HG03565 (cell line): ENCODE measurements around the gene PTPRZ1.

Experiments
- ATAC-seq: cut with Tn5 transposase; IDR thresholded peaks from one replicate; pipeline ENCODE4 v1.9.1; 2021; ENCODE audit warnings: mild to moderate bottlenecking, moderate library complexity; ENCODE audit not compliant: unreplicated experiment

Gene PTPRZ1

DNA sequence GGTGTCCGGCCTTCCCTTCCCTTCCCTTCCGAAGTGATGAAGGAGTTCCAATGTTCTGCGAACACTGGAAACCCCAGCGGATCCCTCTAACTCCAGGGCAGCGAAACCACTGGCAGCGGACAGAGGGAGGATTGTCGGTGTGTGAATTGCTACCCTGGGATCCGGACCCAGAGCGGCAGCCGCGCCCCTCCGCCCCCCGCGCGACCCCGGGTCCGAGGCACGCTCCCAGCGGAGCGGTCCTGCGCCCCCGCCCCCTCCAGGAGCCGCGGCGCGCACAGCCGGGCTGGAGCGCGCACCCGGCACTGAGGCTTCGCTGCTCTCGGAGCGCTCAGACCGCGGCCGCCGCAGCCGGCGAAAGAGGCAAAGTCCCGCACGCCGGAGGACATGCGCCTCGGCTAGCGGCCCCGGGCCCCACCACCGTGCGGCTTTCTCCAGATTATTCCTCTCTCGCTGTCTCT lies at the start of gene PTPRZ1:
Gene PTPRZ1, plus strand, starts transcription at position 331 of the 458 bp plus-strand sequence. CDS start 339 bp downstream, outside the sequence.
- no peak for ATAC-seq

DNA sequence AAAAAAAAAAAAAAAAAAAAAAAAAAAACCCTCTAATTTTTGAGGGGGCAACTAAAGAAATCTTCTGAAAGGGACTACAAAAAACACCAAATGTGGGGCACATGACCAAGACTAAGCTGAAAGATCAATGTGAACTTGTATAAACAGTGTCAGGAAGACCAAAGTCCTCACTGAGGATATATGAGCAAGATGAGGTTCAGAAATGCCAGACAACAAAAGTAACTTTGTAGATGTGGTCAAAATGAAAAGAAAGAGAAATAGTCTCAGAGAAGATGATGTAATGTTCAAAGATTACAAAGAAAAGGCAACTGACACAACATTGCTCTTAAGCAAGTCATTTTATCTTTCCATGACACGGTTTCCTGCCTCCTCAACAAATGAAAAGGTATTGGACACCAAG lies 48.7 kb upstream of the PTPRZ1 start:
- ATAC-seq = no peak

DNA sequence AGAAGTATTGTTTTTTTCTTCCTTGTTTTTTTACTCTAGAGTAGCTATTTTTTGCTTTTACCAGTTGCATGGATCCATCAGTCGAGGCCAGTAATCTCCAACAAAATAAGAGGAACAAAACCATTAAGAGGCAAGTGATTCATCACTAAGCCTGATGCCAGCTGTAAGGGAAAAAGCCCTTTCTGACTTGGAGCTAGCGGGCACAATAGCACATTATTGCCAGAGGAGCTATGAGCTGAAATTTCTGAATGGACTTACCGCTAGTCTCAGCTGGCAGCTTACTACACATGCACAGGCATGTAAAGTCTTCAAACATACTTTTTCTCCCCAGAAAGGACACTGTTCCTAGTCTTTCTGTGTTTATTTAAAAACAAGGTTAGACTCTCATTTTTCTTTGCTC lies 41.6 kb upstream of the PTPRZ1 start:
- no peak for ATAC-seq

DNA sequence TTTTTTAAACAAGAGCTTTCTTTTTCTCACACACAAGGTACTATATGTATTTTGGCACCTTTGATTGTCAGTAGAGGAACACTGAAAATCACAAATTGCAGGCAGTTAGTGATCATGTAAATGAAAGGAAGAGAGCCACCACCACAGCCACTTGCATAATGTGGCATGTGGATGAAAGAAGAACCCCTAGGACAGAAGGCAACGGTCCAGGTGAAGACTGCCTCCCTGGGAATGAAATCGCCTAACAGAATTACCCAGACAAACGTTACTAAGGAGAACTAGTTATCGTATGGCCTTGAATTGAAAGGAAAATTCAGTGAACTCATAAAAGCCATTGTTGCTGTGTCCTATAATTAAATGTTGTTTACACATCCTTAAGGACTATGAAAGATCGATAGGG lies 41.2 kb upstream of the PTPRZ1 start:
- ATAC-seq = no peak

DNA sequence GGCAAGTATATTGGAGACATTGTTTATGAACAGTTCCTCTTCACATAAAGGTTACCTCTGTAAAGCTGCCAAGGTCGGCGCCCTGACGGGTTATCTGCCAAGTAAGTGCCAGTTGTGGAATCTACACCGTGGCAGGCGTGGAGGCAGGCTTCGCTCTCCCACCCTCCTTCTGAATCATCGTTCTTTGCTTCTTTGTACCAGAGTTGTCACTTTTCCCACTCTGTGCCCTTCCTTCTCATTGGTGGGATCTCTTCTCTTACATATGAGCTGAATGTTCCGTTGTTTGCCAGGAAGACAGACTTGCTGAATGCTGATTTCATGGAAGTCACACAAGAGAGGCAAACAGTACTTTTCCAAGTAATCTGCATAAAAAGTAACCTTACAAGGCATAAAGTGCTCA lies 40.6 kb upstream of the PTPRZ1 start:
- no peak for ATAC-seq

DNA sequence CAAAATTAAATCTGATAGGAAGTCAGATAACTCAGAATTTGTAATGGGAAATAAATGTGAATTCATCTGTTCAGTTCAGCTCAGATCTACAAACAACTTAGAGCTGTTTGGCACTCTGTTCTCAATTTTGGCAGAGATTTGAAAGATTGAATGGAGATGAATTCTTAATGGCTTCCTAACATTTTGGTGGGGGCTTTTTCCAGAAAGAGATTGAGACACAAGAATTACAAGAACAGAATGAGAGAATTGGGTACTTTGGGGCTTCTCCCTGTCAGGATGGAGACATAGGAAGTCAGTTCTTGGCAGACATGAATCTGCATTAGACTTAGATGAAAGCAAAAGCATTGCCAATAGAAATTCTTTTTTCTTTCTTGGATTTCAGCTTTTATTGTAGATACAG lies 39.0 kb upstream of the PTPRZ1 start:
- ATAC-seq = no peak

DNA sequence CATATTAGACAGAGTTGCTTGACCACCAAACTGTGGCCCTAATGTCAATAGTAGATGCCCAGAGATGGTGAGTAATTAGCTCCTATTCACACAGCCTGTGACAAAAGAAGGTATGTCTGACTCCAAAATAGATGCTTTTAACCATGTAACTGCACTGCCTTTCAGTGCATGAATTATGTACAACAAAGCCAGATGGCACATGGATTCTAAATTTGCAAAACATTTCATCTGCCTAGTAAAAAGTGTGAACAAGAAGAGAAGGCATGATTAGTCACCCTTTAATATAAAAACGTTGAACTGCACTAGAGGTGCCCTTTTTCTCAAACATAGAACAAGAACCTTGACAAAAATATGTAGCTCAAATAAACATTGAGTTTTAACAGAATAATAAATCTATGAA lies 35.5 kb upstream of the PTPRZ1 start:
- no peak for ATAC-seq

DNA sequence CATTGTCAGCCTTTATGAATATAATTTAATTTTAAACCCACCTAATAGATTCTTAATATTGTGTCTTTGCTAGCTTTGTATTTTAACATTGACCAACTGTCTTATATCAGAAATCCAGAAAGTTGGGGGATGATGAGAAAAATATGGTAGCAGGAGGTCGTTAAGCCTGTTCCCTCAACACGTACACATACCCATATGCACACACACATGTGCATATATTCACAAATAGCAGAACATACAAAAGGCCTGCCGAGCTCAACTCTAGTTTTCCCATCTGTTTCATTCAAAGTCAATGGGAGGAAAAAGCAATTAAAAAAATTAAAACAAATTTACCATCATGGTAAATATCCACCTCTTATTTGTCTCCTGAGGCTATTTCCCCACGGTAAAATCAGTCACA lies 25.9 kb upstream of the PTPRZ1 start:
- ATAC-seq = no peak

DNA sequence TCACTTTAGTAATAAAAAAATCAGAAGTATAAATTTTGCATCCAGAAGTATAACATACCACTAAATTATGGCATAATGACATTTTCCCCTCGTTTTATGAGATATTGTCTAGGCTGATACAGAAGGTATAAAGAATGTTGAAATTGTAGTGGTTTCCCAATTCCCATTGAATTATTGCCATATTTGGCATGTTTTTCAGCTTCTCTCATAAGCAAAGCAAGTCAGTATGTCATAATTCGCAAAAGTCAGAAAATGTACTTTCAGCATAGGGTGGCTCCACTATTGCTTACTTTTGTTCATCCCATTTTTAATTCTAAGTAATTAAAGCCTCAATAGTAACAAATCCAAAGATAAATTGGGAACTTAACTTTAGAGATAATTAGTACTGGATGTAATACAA lies 19.7 kb upstream of the PTPRZ1 start:
- ATAC-seq = no peak

DNA sequence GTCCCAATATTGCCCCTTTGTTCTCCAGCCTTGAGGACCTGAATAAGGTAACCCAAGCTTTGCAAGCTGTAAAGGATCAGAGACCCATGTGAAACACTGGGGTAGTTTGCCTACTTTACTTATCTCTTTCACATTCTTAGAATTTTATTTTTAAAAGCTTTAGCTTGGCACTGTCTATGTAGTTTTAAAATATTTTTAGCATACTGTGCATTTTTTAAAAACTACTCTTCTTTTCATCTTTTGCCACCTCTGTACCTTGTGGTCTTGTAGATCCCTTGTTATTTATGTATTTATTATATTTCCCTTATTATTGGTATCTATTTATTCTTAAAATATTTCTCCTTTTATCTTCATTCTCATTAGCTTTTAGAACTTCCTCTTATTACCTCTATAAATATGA lies 12.0 kb upstream of the PTPRZ1 start:
- ATAC-seq = no peak

DNA sequence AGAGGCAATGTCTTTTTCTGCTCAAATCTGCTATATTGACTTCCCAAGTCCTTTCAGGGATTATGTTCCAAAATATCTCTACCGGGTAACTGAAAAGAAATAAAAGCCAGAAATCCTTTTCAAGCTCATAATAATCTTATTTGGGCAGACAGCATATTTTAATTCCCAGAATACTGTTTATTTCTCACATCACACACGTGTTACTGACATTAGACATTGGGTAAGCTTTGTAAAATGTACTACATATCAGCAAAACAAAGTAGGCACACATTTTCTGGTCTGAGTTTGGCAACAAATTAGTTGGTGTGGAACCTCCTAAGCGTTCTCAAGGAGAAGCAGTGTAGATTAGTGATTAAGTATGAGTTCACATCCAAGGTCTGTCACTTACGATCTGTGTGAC lies 10.4 kb upstream of the PTPRZ1 start:
- ATAC-seq = no peak

DNA sequence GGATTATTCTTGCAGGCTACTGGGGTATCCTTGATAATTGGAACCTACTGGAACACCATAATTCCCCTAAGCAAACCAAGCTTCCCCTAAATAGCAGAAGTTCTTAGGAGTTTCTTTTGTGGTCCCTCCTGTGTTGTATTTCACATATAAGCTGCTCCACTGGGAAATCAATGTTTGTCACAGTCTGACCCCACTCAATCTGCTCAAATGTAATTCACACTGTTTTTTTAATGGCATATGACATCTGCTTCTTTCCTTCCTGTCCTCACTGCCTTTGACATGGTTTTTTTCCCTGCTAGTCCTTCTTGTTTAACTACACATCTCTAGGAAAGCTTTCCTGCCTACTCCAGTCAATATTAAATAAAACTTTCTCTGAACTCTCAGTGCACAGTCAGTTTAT lies 1.8 kb upstream of the PTPRZ1 start:
- no peak for ATAC-seq

DNA sequence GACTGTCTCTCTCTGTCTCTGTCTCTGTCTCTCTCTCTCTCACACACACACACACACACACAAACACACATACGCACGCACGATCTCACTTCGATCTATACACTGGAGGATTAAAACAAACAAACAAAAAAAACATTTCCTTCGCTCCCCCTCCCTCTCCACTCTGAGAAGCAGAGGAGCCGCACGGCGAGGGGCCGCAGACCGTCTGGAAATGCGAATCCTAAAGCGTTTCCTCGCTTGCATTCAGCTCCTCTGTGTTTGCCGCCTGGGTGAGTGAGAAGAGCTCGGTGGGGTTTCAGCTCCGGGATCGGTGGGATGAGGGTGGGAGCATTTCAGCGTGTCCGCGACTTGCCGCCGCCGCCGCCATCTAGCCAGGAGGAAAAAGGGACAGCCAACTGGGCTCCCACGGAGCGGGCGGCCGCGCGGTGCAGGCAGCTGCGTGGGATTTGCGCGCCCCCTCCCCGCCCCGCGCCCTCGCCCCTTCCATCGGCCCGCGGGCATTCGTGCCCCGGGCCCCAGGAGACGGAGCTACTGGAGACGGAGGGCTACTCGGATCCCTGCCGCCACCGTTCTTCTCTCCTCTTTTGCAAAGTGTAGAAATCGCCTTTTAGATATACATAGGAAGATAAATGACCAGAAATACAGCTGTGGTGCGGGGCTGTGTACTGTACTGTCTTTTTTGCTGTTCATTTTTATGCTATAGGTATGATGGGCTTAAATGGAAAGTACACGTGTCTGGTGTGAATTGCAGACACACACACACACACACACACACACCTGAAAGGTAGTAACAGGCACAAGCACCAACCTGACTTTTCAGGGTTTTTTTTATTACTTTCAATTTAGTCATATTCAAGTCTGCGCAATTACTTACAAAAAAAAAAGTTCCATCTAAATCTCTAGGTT lies 581 bp downstream of the PTPRZ1 start:
- no peak for ATAC-seq

DNA sequence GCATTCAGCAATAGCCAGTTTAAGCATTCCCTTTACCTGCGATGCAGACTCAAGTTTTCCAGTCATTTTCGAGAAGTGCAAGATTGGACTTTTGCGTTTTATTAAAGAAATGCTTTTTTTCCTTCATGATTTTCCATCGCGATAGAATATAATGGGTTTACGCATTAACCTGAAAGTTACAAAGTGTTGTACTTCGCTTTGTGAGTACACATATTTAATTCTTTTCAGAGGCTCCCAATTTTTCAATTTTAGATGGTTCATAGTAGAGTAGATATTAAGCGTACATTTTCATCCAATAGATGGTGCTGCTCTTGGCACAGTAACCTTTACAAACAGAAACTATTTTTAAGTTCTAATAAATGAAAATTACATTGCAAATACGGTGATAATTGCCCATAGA lies 1.3 kb downstream of the PTPRZ1 start:
- ATAC-seq = no peak

DNA sequence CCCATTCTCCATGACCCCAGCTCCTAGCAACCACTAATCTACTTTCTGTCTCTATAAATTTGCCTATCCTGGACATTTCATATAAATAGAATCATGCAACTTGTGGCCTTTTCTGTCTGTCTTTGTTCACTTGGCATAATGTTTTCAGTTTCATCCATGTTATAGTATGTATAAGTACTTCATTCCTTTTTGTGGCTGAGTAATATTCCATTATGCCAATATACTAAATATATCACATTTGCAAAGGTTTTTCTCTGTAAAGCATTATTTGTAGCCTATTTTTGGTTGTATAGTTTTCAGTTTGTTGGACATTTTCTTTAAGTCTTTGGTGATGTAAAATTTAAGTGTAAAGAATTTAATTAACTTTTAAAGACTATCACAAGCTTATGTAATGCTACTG lies 2.2 kb downstream of the PTPRZ1 start:
- no peak for ATAC-seq

DNA sequence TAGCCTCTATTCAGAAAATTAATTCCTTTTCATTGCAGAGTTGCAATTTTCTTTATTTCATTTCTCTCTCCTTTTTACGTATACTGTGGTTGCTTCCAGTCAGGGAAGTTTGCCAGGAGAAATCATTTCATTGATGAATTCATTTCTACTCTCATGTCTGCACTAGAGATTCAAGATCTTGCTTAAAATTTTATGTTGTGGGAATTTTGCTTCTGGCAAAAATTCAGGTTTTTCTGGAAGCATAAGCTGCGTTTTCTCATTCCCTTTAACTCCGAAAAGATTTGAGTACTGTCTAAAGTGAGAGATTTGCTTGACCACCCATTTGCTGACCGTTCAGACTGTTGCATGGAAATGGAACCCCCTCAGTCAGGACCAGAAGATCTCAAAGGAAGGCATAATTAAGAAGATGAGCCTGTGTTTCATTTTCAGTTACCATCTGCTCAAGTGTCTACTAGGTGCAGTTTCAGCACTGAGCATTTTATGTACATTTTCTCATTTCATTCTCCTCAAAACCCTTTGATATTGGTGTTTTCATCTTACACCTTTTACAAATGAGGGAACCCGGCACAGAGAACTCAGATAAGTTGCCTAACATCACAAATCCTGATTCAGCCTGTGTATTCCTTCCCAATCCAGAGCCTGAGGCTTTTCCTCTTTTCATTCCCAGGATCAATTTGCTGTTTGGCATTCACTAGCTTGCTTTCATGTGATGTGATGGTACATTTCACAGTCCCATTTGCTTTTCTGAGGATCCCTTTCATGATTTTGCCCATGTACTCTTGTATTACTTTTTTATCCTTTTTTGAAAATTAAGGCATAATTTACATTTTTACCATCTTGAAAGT lies 3.9 kb downstream of the PTPRZ1 start:
- ATAC-seq = no peak

DNA sequence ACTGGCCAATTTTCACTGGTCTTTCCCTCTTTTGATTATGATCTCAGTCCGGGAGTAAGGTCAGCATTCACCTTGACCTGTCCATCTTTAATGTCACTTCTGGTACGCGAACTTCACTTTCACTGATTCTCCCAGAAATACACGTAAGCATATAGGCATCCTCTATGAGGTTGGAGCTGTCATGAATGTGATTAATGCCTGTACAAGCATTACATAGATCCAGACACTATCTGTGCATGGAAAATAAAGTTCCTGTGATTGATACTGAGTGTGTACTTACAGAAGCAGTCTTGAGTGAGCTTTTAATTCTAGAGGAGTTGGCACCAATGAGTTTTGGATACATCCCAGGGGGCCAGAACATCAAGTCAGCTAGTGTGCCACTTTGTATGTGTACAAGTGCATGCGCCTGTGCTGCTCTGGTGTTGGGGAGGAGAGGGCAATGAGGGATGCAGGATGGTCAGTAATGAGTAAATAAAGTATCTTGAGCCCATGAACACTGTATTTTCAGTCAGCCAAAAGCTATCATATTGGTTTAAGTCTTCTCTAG lies 6.0 kb downstream of the PTPRZ1 start:
- no peak for ATAC-seq

DNA sequence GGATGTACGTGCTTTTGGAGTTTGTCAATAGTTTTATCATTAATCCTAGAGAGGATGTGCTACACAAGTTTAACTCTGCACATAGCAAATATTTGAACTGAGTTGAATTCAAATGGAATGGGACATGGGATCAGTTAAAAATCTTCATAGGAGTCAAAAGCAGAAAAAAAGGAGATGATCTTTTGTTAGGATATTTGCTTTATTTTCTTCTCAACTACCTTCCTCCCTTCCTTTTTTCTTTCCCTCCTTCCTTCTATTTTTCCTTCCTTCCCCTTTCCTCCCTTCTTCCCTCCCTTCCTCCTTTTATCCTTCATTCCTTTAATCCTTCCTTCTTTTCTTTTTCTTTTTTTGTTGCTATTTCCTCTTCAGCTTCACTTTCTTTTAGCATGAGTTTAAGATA lies 6.6 kb downstream of the PTPRZ1 start:
- no peak for ATAC-seq

DNA sequence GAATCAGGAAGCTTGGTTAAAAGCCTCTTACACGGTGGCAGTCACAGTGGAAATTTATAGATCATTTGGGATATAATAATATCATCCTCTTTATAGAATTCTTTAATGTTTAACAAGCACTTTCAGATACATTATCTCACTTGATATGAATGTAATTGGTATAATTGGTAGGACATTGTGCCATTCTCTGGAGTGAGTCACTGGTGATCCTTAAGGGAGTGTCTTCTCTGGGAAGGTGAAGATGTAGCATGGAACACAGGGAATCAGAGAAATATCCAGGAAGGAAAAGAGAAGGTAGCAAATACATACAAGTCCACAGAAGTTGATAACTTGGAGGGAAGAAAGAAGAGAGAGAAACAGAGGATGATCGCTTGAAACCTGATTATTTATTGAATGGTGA lies 9.8 kb downstream of the PTPRZ1 start:
- no peak for ATAC-seq

DNA sequence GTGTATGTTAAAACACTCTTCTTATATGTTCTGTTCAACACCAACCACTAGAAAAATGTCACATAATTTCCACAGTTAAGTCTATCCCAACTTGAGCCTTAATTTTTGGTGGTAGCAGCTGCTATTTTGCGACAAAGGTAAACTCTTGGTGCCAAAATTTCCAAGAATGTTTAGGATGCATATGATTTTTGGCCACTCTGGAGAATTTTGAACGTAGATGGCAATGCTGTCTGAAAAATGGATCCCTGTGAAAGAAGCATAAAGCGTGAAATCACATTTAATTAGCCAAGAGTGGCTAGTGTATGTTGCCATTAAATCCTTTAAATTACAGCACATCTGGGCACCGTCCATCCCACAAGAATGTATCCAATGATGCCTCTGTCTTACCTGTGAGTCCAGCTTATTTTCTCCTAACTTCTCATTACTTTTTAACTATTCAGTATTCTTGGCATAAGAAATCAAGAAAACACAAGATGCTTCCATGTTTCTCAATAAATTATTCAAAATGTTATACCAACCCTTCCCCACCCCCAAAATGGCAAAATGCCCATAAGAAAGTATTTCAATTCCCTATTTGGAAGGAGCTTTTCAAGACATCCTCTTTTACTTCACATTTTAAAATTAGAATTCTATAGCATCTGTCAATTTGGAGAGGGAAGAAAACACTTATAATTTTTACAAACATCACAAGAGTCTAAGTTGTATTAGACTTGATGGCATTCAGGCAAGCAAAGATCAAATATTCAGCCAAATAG lies 12.4 kb downstream of the PTPRZ1 start:
- ATAC-seq = no peak

DNA sequence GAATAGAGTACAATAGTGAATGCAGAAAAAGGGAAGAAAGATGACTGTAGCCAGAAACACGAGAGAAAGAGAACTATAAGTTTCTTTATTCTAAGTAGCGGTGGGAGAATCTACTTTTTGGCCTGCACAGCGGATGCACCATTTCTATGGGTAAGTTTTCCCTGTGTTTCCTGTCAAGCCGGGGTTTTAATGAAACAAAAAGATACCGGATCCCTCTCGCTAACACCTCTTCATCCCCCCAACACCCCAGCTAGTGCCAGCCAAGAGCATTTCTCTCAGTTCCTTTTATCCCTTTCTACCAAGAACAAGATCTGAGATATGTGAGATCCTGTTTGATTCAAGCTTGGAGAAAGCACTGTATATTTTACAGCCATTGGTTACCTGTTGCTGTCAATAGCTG lies 14.7 kb downstream of the PTPRZ1 start:
- ATAC-seq = no peak
